Spleen (tissue), 7 donors: ENCODE results near the gene ERC2.

ENCODE experiments used
- CTCF ChIP-seq, 11 experiments: fragments of 200-600 bp in 7 of 11; fragments of 450-650 bp in 4 of 11; sonication (generic) in 4 of 11; IDR thresholded peaks in 8 of 11; conservative IDR thresholded peaks in 3 of 11; 1 replicate in 7 of 11; 2 replicates in 4 of 11; pipeline versions ENCODE4 v1.4.0 to v1.8.0; 2016 to 2021; ENCODE audit warnings: antibody characterized with exemption in 11 of 11, inconsistent platforms in 4 of 11, mild to moderate bottlenecking in 1 of 11
- POLR2A ChIP-seq, 3 donors: fragments of 450-650 bp; IDR thresholded peaks; one replicate each; pipeline ENCODE4 v1.5.1; 2017; ENCODE audit warnings: antibody characterized with exemption in 3 of 3, mild to moderate bottlenecking in 1 of 3
- donor health status: DM: no; HTN: no; CAD: no; lungs with moderate emphysema.
- donor health status: DM: no; HTN: no; CAD: no.
- donor health status: DM: no; HTN: no; CAD: no.

- no peak for TF ChIP-seq CTCF (IDR thresholded peaks at IDR 0.05 in 8 of 11, conservative IDR thresholded peaks at IDR 0.05 in 3 of 11)
- TF ChIP-seq POLR2A (IDR thresholded peaks at IDR 0.05), result no peak
Observed at GRCh38 chr3:55538158-55538557, 930.1 kb downstream of the ERC2 start.
